Measurements from ENCODE around the gene CDK4.

CDK4 gene

DNA sequence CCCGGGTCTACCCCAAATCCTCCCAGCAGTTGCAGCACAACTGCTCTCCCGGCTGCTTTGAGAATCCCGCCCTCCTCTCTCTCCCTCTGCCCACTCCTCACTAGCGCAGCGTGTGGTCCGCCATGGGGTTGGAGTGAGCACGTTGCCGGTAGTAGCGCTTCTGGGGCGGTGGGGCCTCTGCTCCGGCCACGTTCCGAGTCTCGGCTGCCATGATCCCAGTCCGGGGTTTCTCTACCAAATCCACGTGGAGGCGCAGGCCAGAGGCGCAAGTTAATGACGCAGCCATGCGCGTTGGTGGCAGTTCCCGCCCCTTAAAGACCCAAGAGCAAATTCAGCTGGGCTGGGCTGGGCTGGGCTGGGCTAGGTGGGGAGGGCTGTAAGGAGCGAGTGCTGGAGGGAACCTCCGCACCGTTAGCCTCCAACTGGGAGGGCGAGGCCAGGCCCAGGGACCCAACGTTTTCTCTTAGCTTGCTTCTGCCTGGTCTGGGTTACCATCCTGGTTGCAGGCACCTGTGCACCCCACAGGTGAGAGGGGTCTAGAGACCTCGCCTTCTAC, 19.8 kb upstream of the CDK4 start, which contains the start of gene METTL1:
METTL1 (minus strand) TSS at position 233 of the 556 bp plus-strand sequence; CDS start at position 211, 22 bp downstream.
- DNase-seq, result peak; percentile 88

DNA sequence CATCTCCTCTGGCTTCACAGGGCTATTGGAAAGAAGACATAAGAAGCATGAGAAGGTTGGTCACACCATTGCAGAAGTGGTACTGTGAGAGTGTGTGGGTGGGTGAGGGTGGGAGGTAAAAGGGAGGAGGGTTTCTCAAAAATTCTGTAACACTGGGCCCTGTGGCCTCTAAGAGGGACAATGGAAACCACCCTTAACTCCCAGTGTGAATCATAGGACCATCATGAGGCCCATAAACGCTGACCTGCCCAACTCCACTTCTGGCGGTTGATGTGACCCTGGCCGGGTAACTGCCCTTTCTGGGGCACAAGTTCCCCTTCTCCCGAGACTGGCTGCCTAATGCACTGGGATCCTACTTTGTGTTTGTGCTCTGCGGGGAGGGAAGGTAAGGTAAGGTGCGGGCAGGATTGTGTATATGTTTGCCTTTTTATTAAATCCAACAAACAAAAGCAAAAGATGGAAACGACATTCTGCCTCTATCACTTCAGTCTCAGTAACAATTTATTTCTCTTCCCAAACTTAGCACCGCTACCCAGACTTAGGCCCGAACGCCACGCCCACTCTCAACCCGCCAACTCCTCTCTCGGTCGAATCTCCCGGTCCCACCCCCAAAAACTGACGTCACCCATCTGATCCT, 19.2 kb upstream of the CDK4 start:
- DNase-seq, result peak; percentile 90

DNA sequence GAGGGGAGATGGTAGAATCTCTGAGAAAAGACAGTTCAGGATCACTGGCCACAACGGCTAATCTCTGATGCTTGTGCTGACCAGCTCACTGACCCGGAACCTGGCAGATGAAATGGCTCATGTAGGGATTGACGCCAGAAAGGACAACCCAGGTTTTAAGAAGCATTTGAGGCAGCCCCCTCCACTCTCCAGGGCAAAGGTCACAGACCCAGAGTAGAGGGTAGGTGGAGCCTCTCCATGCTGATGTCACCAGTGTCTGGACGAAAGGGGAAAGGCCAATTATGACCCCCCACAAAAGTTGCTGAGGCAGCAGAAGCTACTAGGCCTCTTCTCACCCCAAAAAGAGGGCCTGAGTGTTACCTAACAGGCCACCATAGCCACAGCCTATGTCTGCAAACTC, 18.6 kb upstream of the CDK4 start:
- DNase-seq, result no peak

DNA sequence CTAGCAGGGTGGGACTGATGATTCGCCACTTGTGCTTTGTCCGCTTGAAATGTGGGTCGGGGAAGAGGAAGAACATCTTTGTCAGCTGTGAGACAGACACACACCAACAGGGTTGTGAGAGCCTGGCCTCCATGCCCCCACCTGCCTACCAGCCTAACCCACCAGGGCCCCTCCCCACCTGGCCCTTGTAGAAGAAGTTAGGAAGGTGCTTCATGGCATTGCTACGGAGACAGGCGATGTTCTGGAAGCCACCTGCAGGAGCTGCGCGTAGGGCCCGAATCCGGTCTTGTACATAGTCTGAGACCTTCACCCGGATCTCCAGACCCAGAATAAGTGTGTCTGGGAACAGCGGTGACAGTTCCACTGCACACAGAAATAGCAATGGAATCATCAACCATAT, 17.5 kb upstream of the CDK4 start:
- no peak for DNase-seq

DNA sequence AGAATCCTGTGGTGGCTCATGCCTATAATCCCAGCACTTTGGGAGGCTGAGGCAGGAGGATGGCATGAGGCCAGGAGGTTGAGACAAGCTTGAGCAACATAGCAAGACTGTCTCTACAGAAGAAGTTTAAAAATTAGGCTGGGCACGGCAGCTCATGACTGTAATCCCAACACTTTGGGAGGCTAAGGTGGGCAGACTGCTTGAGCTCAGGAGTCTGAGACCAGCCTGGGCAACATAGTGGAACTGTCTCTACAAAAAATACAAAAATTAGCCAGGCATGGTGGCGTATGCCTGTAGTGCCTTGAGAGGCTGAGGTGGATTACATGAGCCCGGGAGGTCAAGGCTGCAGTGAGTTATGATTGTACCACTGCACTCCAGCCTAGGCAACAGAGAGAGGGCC, 15.8 kb upstream of the CDK4 start:
- DNase-seq, result no peak

DNA sequence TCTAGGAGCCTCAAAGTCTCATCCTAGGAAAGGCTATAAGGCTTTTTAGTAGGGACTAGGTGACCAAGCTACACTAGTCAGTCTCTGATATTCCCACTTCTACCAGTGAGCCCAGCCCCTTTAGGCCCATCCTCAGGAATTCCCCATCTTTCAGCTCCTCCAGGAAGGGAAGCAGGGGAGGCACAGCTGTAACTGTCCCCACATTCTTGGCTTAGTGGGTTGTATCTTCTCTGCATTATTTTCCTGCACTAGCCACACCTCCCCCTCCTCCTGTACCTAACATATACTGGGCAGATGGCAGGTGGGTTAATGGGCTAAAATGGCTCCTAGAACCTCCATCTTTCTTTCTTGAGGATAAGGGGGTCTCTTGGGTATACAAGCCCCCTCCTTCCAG, 15.2 kb upstream of the CDK4 start:
- DNase-seq, result no peak

DNA sequence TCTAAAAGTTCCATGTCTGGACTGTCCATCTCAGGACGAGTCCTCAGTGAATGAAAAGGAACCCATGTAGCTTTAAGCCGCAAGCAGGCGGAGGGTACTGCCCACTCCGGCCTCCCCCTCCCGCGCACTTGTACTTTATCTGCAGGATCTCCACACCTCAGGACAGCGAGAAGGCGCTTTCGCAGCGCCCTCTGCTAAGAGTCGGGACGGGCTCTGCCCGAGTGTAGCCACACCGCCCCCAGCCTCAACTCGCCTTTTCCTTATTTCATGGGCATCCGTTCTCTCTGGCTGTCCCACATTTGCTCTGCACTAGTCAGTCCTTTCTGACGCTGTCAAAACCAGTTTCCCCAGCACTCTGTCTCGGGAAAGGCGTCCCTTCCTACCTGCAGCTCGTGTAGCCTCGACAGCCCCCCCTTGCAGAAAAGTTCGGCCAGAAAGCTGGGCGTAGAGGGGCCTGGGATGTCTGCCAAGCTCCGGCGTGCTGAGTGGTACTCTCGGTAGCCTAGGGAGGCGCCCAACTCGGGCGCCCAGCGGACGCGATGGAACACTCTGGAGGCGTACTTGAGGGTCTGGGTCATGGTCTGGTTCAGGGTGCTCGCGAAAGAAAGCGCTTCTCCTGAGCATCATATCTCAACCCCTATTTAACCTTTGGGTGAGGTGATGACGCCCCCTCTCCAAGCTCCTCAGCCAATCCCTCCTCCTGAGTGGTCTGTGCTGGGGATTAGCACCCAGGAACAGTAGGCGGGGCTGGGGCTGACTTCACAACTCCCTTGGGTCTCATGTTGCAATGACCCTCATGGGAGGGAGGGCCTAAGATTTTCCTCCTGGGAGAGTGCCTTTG, 14.6 kb upstream of the CDK4 start, which contains the start of gene CYP27B1:
CYP27B1 (minus strand) TSS at position 615 of the 841 bp plus-strand sequence; CDS start at position 578, 37 bp downstream.
- no peak for DNase-seq

DNA sequence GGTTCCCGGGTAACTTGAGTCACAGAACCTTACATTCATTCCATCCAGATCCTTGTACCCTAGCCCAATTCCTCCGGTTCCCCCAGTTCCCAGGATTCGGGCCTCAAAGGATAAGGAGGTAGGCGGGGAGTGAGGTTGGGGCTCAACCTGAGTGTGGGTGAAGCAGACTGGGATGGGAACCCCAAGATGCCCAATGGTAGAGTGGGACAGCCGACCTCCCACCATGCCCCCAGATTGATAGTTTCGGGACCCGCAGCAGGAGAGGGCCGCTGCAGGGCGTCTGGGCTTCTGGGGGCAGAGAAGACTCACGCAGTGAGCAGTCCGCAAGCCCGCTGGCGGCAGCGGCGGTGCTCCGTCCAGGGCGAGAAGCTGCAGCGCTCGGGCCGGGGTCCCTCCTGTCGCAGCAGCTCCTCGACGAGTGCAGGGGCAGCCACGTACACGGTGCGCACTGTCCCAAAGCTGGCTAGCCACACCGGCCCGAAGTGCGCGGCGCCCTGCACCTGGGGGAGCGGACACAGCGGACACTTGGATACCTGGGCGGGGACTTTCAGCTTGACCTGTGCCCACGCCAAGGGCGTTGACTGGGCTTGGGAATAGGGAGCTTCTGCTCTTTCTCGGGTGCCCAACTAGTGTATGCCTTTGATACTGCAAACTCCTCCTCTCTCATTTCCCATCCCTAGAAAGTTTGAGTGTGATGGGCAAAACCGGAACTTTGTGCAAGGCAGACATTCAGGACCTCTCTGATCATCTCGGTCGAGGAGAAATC, 13.8 kb upstream of the CDK4 start:
- DNase-seq, result no peak

DNA sequence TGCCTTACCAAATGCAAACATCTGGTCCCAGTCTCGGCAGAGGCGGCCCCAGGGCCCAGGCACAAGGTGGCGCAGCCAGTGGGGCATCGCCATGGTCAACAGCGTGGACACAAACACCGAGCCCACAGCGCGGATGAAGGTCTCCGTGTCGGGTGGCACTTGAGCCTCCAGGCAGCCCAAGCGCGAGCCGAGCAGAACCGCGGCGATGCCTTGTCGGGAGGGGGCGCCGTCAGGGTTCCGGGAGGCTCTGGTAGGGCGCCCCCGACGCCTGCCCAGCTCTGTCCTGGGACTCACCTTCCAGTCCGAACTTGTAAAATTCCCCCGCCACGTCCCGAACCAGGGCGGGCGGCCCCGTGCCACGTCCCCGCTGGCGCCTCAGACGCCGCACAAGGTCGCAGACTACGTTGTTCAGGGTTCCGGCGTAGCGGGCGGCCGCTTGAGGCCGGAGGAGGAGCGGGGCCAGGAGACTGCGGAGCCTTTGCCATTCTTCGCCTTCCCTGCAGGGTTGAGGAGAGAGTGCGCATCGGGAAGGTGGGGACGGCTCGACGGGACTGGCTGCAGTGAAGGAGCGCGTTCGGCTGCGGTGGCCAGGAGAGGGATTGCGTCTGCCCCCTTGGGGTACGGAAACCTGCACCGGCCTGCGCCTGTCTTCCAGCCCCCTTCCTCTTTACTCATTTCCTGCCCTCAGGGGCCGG, 13.0 kb upstream of the CDK4 start:
- DNase-seq, result peak; percentile 67

DNA sequence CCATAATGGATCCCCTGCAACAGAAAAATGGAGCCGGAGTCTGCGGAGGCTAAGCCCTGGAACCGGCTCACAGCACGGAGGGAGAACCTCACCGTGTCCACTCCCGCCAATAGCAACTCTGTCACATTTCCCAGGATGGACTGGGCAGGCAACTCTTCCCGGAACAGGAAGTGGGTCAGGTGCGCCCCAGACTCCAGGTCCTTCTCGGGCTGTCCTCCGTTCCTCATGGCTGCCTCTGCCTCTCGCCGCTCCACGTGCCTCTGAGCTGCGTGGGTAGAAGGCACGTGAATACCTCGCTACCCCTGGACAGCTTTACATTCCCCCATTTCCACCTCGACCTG, 12.5 kb upstream of the CDK4 start:
- DNase-seq, result peak; percentile 34

DNA sequence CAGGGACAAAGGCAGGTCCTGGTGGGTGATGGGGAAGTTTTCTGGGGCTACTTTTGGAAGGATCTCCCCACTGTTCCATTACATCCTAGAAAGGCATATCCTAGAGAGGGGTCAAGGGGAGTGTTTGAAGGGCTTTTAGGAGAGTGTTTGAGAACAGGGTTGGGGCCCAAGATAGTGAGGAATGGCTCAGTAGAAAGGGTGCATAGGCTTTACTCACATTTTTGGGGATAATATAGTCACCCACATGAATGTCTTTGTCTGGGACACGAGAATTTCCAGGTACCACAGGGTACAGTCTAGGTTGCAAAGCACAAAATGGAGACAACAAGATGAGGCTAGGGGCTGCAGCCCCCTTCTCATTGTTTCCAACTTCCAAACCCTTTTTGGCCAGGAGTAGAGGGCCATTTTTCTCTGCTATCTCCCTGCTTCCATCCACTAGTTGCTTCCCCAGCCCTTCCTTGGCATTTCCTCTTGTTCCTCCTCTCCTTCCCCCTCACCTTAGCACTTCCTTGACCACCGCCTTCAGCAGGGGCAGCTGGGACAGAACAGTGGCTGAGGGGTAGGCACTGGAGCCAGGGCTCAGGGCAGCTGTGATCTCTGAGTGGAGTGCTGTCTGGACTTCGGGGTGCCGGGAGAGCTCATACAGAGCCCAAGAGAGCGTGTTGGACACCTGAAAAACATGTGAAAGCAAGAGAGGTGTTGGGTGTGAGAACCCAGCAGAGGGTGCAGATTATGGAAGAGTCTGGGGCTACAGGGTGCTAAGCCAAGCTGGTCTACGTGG, 12.0 kb upstream of the CDK4 start:
- DNase-seq, result no peak

DNA sequence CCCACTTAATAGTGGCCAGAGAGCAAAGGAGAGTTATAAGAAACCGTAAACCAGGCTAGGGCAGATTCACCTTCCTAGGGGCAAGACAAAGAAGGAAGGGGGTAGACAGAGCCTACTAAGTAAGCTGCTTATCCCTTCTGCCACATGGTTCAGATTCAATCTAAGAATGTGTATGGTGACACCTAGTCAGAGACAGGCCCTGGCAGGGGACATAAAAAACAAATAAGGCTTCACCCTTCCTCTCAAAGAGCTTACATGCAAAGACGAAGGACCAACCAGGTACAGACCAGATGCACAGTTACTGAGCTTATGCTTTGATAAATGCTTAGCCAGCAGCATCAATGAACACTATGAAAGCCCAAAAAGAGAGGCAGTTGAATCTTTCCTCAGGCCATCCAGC, 10.4 kb upstream of the CDK4 start:
- DNase-seq, result no peak

DNA sequence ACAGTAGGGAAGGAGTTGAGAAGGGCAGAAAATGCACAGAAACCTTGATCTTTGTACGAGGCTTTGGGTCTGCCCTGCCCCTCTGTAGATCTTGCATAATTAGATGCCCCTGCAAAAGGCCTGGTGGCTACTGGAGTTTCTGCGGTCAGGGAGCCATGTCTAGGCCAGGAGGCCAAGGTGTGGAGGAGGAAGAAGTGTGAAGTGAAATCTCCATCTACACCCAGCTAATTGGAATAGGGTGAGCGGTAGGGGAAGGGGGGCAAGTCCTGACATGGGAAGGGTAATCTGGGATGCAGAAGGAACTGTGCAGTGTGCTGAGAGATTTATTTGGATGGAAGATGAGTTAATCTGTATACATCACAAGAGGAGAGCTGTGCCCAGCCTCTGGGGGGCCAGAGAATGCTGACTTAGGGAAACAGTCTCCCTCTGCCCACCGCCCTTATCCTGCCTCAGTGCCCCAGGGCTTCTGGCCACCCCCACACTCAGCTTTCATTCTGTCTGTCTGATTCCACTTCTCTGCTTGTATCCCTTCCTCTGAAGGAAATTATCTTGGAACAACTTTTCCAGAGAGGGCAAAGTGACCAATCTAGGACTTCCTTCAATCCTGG, 9.4 kb upstream of the CDK4 start:
- no peak for DNase-seq

DNA sequence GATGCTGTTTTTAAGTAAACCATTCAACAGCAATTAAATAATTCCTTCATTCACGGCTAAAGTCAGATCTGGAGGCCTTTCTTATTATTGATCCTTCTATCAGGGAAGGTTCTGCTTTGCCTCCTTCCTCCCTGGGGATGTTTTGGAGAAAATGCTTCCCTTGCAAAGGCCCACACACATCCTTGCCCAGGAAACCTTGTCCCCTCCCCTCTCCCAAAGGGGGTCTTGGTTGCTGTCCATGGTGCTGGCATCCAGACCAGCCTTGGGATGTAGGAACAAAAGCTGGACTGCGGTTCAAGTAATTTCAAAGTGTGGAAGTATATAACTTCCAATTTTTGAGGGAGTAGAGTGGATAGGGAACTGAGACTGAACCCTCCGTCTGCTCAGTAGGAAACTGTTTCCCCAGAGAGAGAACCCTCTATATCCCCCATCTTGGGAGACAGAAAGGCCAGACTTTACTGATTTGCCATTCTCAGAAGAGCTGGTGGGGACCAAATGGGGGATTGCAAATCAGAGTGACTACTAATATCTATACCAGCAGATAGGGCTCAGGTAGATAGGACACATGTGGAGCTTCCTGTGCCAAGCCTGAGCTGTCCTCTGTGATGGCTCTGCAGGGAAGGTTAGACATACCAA, 8.4 kb upstream of the CDK4 start:
- no peak for DNase-seq

DNA sequence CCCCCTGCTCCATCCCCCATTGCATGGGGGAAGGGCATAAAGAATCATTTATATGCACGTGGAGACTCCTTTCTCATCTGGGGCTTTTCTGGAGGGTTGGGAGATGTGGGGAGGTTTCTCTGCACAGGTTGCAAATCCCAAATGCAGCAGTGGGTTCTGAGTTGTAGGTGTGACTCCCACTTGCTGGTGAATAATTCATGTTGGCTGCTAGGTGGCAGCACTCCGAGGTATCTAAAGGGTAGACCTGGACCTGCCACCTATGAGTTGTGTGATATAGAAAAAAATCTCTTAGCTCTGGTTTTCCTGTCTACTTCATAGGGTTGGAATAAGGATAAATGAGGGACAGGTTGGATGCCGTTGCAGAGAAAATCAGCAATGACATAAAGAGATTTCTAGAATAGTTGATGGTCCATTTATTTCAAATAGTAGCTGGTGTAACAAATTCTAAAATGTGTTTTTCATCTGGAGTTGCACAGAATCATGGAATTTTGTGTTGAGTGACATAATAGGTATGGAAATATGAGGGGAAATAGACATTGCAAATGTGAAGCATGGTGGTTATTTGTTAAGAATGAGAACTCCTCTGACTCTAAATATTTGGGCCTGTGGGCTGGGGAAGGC, 7.4 kb upstream of the CDK4 start:
- DNase-seq, result peak; percentile 36

DNA sequence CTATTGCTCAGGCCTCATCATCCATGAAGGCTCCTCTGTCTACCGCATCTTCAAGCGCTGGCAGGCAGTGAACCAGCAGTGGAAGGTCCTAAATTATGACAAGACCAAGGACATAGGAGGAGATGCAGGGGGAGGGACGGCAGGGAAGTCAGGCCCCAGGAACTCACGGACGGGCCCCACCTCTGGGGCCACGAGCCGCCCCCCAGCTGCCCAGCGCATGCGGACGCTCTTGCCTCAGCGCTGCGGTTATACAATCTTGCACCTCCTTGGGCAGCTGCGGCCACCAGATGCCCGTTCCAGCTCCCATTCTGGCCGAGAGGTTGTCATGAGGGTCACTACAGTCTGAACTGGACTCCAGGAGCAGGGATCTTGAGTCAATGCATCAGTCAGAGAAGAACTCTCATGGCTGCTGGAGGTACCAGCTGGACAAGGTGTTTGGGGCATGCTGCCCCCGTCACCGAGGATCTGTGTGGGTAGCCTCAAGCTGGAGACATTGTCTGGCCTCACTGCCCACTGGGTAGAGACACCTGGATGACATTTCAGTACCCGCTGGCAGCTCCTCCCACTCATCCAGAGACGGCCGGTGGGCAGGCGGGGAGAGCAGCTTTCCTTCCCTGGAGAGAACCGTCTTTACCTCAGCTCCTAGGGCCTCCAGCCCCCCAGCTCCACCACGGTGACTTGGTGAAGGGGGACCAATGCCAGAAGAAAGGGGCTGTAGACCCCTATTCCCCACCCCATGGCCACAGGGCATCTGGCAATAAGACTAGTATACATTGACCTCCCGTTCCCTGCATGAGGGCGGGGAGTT, 6.6 kb upstream of the CDK4 start:
- DNase-seq, result no peak

DNA sequence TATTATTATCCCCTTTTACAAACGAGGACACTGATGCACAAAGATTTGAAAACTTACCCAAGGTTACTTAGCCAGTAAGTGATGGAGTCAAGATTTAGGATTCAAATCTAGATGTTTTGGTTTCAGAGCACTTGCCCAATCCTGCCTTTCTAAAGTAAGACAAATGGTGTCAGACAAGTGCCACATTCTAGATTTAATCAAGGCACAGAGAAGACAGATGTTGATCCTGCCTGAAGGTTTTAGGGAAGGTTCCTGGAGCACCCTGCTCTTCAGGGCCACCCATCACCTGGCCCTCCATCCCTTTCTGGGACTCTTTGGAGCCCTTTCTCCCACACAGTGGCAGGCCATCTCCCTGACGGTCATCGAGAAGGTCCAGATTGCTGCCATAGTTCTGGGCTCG, 5.7 kb upstream of the CDK4 start:
- DNase-seq, result no peak

DNA sequence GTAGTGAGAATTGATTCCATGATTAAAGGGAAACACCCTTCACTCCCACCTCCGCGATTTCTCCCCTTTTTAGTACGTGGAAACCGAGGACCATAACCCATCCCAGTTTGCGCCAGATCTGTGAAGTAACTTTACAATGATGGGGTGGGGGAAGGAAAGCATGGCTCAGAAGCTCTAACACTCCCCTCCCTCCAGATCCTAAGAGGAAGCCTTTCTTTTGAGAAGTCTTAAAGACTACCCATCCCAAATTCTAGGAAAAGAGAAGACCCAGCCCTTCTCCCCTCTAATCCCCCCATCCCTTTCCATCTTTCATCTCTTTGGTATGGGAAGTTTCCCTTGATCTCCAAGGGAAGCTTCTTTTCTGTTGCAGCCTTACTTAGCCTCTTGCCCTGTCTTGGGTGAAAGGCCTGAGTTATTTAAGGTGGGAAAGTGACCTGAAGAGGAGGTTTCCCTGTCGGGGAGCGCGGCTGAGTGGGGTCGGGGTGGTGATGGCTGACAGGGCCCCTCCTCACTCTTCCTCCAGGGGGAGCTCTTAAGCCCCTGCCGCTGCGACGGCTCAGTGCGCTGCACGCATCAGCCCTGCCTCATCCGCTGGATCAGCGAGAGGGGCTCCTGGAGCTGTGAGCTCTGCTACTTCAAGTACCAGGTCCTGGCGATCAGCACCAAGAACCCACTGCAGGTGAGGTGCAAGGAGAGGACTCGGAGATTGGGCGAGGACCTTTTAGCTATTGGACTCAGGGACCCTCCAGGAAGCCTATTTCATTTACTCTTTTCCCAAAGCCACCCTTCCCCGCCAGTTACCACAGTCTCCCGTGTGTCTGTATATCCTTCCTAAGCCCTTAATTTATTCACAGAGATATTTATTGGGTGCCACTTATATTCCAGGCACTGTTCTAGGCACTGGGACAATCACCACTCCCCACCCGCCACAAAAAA, 4.6 kb upstream of the CDK4 start:
- DNase-seq, result peak; percentile 68

Measured in stimulated activated CD4-positive, alpha-beta T cell treated with anti-CD3 and anti-CD28 coated beads, Interleukin-12 subunit alpha, Interleukin-12 subunit beta, amount 100 ng/mL, for 4 hours (primary cell).